ENCODE results near the gene PUDP.

DNA sequence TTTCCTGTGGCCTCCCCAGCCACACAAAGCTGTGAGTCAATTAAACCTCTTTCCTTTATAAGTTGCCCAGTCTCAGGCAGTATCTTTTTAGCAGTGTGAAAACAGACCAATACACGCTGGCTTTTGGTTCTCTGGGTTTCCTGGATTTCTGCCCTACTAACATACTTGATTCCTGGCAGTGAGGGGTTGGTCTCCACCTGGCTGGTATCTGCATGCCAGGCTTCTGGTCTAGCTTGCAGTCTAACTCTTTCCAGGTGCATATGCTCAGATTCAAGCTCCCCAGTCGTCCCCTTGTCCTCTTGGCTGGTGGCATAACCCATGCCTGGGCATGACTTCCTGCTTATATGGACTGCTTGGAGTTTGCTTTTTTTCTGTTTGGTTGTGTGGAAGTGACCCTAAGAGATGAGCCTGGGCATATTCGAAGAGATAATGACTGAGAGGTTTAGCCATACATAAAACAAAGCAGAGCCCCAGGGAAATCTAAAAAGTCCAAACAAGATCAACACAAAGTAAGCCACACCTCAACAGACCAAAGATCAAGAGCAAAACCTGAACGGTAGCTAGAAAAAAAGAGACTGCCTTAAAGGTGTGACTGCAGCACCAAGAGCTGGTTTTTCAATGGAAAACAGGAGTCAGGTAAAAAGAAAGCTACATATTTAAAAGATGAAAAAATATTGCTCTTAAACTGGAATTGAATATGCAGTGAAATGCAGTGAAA is 102.6 kb downstream of the PUDP start:
- no peak for TF ChIP-seq POLR2A (IDR thresholded peaks at IDR 0.05)
- TF ChIP-seq CTCF (IDR thresholded peaks at IDR 0.05 in 4 of 5, conservative IDR thresholded peaks at IDR 0.05 in 1 of 5): no peak

Measured in gastrocnemius medialis (tissue), 4 donors.